Endothelial cell of umbilical vein (primary cell): Measurements from ENCODE around the gene LRP1. TPM values are rescaled to one million over a fixed set of nuclear protein-coding genes. Genes with fewer than 3 reads are reported as not detected.
A peak's percentile ranks its signal among the peaks of the same experiment; 100 is the strongest.

Experiments used
- BruUV-seq: library from RNA; stranded (reverse); fragments of 400-500 nt; replicated peaks from 2 replicates; lab custom pipeline; 2021; lab: Mats Ljungman, UMichigan
- CTCF ChIA-PET: fragments of 300-600, 350-600 bp; sonication (Branson Sonifier 250); formaldehyde crosslinking; loops from one replicate; lab custom pipeline; 2021; ENCODE audit warnings: antibody characterized with exemption, inconsistent platforms; lab: Charles Lee
- POLR2A ChIA-PET: fragments of 300-600, 350-600 bp; sonication (Branson Sonifier 250); formaldehyde crosslinking; loops from one replicate; lab custom pipeline; 2021; ENCODE audit warnings: antibody characterized with exemption, inconsistent platforms; lab: Charles Lee
- DNase-seq: peaks from one replicate; pipeline ENCODE4 v3.0.0-alpha.2; 2011; ENCODE audit warnings: low read depth, low spot score
- FAIRE-seq: peaks from 2 replicates; lab custom pipeline; 2011; peaks lifted over from hg19 to GRCh38; lab: Jason Lieb, UNC
- H2AFZ ChIP-seq: 2 replicates; pipeline ENCODE4 v1.6.0; 2012; ENCODE audit warnings: low read depth, low read length, control low read depth, inconsistent platforms
- H3K27ac ChIP-seq: 2 replicates; pipeline ENCODE4 v1.5.1; 2011; ENCODE audit warnings: low read depth, mild to moderate bottlenecking, control low read depth, low read length, moderate library complexity; ENCODE audit not compliant: insufficient read depth
- H3K27me3 ChIP-seq, 2 experiments: 2 replicates each; pipeline versions ENCODE4 v1.6.0 to v1.6.1; 2011; ENCODE audit warnings: low read length in 2 of 2, mixed read lengths in 1 of 2; ENCODE audit not compliant: control insufficient read depth in 2 of 2, insufficient read depth in 2 of 2
- H3K36me3 ChIP-seq, 2 experiments: 2 replicates in 1 of 2; 3 replicates in 1 of 2; pipeline ENCODE4 v1.5.1; 2011; ENCODE audit warnings: low read length in 2 of 2, mild to moderate bottlenecking in 1 of 2, moderate library complexity in 1 of 2; ENCODE audit not compliant: control insufficient read depth in 2 of 2, insufficient read depth in 2 of 2; ENCODE audit errors: extremely low read depth in 1 of 2
- H3K4me1 ChIP-seq: 3 replicates; pipeline ENCODE4 v1.5.1; 2011; ENCODE audit warnings: mild to moderate bottlenecking, low read length; ENCODE audit not compliant: control insufficient read depth, insufficient read depth; ENCODE audit errors: extremely low read depth
- H3K4me2 ChIP-seq: 2 replicates; pipeline ENCODE4 v1.6.1; 2011; ENCODE audit warnings: low read length, control low read depth, mixed read lengths; ENCODE audit not compliant: insufficient read depth
- H3K4me3 ChIP-seq, 3 experiments: fragments of 200-600 bp in 1 of 3; sonication (generic), shearing (Covaris generic) in 1 of 3; replicated peaks in 1 of 3; 2 replicates each; pipeline ENCODE4 v1.5.1; 2011 to 2016; ENCODE audit warnings: control low read depth in 3 of 3, low read length in 3 of 3, mild to moderate bottlenecking in 2 of 3, inconsistent platforms in 1 of 3, low read depth in 1 of 3, moderate library complexity in 1 of 3; ENCODE audit not compliant: insufficient read depth in 1 of 3
- H3K79me2 ChIP-seq: 2 replicates; pipeline ENCODE4 v1.6.0; 2012; ENCODE audit warnings: low read length, inconsistent platforms; ENCODE audit not compliant: control insufficient read depth, insufficient read depth
- H3K9ac ChIP-seq: replicated peaks from 2 replicates; pipeline ENCODE3; 2011; ENCODE audit warnings: low read length, control low read depth; ENCODE audit not compliant: insufficient read depth; ENCODE audit errors: extremely low read depth
- H3K9me1 ChIP-seq: replicated peaks from 3 replicates; pipeline ENCODE4 v1.6.0; 2011; ENCODE audit warnings: mild to moderate bottlenecking, low read length; ENCODE audit not compliant: control insufficient read depth, insufficient read depth; ENCODE audit errors: extremely low read depth
- H3K9me3 ChIP-seq: replicated peaks from 2 replicates; pipeline ENCODE4 v1.5.1; 2012; ENCODE audit warnings: low read length, inconsistent platforms; ENCODE audit not compliant: control insufficient read depth, insufficient read depth
- H4K20me1 ChIP-seq: replicated peaks from 2 replicates; pipeline ENCODE3; 2011; ENCODE audit warnings: mild to moderate bottlenecking, low read length; ENCODE audit not compliant: control insufficient read depth, insufficient read depth; ENCODE audit errors: extremely low read depth
- CTCF ChIP-seq, 2 donors: IDR thresholded peaks; 1 replicate in 1 of 2; 2 replicates in 1 of 2; pipeline ENCODE4 v1.5.1; 2011; ENCODE audit warnings: low read length in 2 of 2, mild to moderate bottlenecking in 2 of 2, moderate library complexity in 2 of 2, control low read depth in 1 of 2, inconsistent platforms in 1 of 2, low read depth in 1 of 2; ENCODE audit not compliant: insufficient read depth in 1 of 2; ENCODE audit errors: extremely low read depth in 1 of 2
- EZH2 ChIP-seq: IDR thresholded peaks from 2 replicates; pipeline ENCODE4 v1.6.1; 2012; ENCODE audit warnings: borderline replicate concordance, low read depth, mild to moderate bottlenecking, moderate library complexity, low read length, inconsistent platforms; ENCODE audit not compliant: severe bottlenecking
- FOS ChIP-seq: IDR thresholded peaks from 2 replicates; pipeline ENCODE4 v1.6.1; 2011; ENCODE audit warnings: mild to moderate bottlenecking, low read length, moderate library complexity, borderline replicate concordance; ENCODE audit not compliant: insufficient read depth
- GATA2 ChIP-seq: IDR thresholded peaks from 2 replicates; pipeline ENCODE4 v1.7.0; 2011; ENCODE audit warnings: low read depth, mild to moderate bottlenecking, moderate library complexity, mixed read lengths, low read length; ENCODE audit not compliant: insufficient read length, insufficient read depth
- JUN ChIP-seq: IDR thresholded peaks from 2 replicates; pipeline ENCODE4 v1.6.1; 2011; ENCODE audit warnings: borderline replicate concordance, low read depth; ENCODE audit not compliant: insufficient read length, insufficient read depth
- MAX ChIP-seq: IDR thresholded peaks from 2 replicates; pipeline ENCODE4 v1.6.1; 2011; ENCODE audit not compliant: insufficient read depth, insufficient read length
- MYC ChIP-seq: IDR thresholded peaks from one replicate; pipeline ENCODE4 v1.6.1; 2011; ENCODE audit warnings: mild to moderate bottlenecking, low read depth, low read length
- POLR2A ChIP-seq: IDR thresholded peaks from 2 replicates; pipeline ENCODE4 v1.6.1; 2012; ENCODE audit warnings: low read depth, mild to moderate bottlenecking, control low read depth, low read length
- POLR2AphosphoS5 ChIP-seq: IDR thresholded peaks from 2 replicates; pipeline ENCODE4 v1.6.1; 2012; ENCODE audit warnings: low read depth, mild to moderate bottlenecking, control low read depth, low read length, moderate library complexity; ENCODE audit not compliant: insufficient read depth
- dilution Hi-C: fragments of 300-500 bp; cut with MboI; formaldehyde crosslinking; loops from one replicate; pipeline ENCODE4 v1.15.0; 2019; ENCODE audit warnings: low sequenced_read_pairs; ENCODE audit not compliant: extremely low pct_ligation_motif_present
- intact Hi-C: fragments of 100-400 bp; cut with micrococcal nuclease; formaldehyde crosslinking; loops from one replicate; pipeline ENCODE4 v1.10.0; 2022
- polyA plus RNA-seq, 4 experiments: library from polyadenylated mRNA; depleted of rRNA in 3 of 4; stranded (reverse) in 3 of 4; unstranded in 1 of 4; fragments of >200 nt; gene quantifications; 2 replicates each; pipeline versions ENCODE4 v1.2.1 to v1.2.3, GENCODE V29; 2011 to 2012; ENCODE audit warnings: missing spikeins in 1 of 4
- total RNA-seq: library from RNA; stranded (reverse); gene quantifications from 2 replicates; pipeline ENCODE4 v1.2.3, GENCODE V29; 2021

Gene LRP1
- total and polyA plus RNA-seq, 2 donors (not counting 3 experiments of a cell fraction or from before 2014, with no cell fraction given), result 1.6 to 4.6 TPM

- CTCF ChIA-PET, result interaction anchor here (1.9 kb wide), 1 partner anchor 22 kb away, joined by 7 read pairs; no protein-coding TSS in a partner anchor
- dilution Hi-C loops, result no loop called here
- H3K27ac ChIP-seq, result no peak overlapping the region
- H3K4me3 ChIP-seq, result no peak overlapping the region
- TF ChIP-seq CTCF (IDR thresholded peaks at IDR 0.05; ENCODE audit: extremely low read depth in 1 of 2, insufficient read depth in 1 of 2, low read depth in 1 of 2, low read length in 2 of 2) (no peak), MYC (no peak)
- no peaks in the 10 kb centered on the region for H3K9me1 ChIP-seq
- peaks cover 18% of the 10 kb centered on the region for H3K79me2 ChIP-seq
- peaks cover 27 to 33% of the 10 kb centered on the region in 2 experiments for H3K27me3 ChIP-seq
- H3K4me1 ChIP-seq, result peaks cover 30% of the 10 kb centered on the region
- H2AFZ ChIP-seq, result no peak overlapping the region
- H3K4me2 ChIP-seq, result no peak overlapping the region
- intact Hi-C loops, result no loop called here
- DNase-seq (peak; percentile 24), FAIRE-seq (no peak)
- H3K9ac ChIP-seq, result no peak overlapping the region
- H4K20me1 ChIP-seq, result no peaks in the 10 kb centered on the region
- H3K36me3 ChIP-seq, result peaks cover 3 to 27% of the 10 kb centered on the region in 2 experiments
- POLR2A ChIA-PET, result no interaction called here
- no peaks in the 10 kb centered on the region for H3K9me3 ChIP-seq
- no TSS peak for BruUV-seq
Observed at GRCh38 chr12:57235017-57235727, 106.9 kb downstream of the LRP1 start.

GRCh38 chr12:57235728-57236131, 107.4 kb downstream of the LRP1 start:
- H3K27ac ChIP-seq, result no peak overlapping the region
- peaks cover 12% of the 10 kb centered on the region for H3K79me2 ChIP-seq
- no peak overlapping the region for H3K9ac ChIP-seq
- DNase-seq (no peak), FAIRE-seq (no peak)
- no peaks in the 10 kb centered on the region for H4K20me1 ChIP-seq
- no peaks in the 10 kb centered on the region for H3K9me3 ChIP-seq
- no peaks in the 10 kb centered on the region for H3K9me1 ChIP-seq
- peaks cover 28% of the 10 kb centered on the region for H3K4me1 ChIP-seq
- CTCF ChIA-PET, result no interaction called here
- no peak overlapping the region for H2AFZ ChIP-seq
- dilution Hi-C loops (no loop called here), intact Hi-C loops (no loop called here)
- H3K27me3 ChIP-seq, result peaks cover 32 to 38% of the 10 kb centered on the region in 2 experiments
- H3K4me3 ChIP-seq, result no peak overlapping the region
- POLR2A ChIA-PET, result no interaction called here
- BruUV-seq, result no TSS peak
- TF ChIP-seq CTCF (IDR thresholded peaks at IDR 0.05; ENCODE audit: extremely low read depth in 1 of 2, insufficient read depth in 1 of 2, low read depth in 1 of 2, low read length in 2 of 2) (no peak), EZH2 (no peak), POLR2A (no peak), JUN (no peak), MYC (no peak), FOS (no peak), POLR2AphosphoS5 (no peak), GATA2 (no peak), MAX (no peak)
- H3K36me3 ChIP-seq, result peaks cover 3 to 27% of the 10 kb centered on the region in 2 experiments
- no peak overlapping the region for H3K4me2 ChIP-seq
